DOHH2 (cell line): Measurements from ENCODE around the gene INSIG2.

ENCODE experiments used
- H3F3A ChIP-seq: fragments of 200-600 bp; sonication (generic), shearing (Covaris generic); 2 replicates; pipeline ENCODE4 v1.6.0; 2016; ENCODE audit warnings: antibody characterized with exemption, mild to moderate bottlenecking; ENCODE audit not compliant: control insufficient read depth, insufficient read depth
- H3K27ac ChIP-seq: fragments of 200-600 bp; sonication (generic); 2 replicates; pipeline ENCODE4 v1.5.1; 2014; ENCODE audit warnings: low read depth, mild to moderate bottlenecking, low read length, moderate library complexity
- H3K27me3 ChIP-seq: fragments of 200-600 bp; sonication (generic); 2 replicates; pipeline ENCODE4 v1.6.1; 2014; ENCODE audit warnings: mild to moderate bottlenecking, low read length, mixed read lengths; ENCODE audit not compliant: control insufficient read depth
- H3K36me3 ChIP-seq: fragments of 200-600 bp; sonication (generic); 2 replicates; pipeline ENCODE4 v1.6.1; 2014; ENCODE audit warnings: mild to moderate bottlenecking, low read length, moderate library complexity, mixed read lengths; ENCODE audit not compliant: control insufficient read depth
- H3K4me1 ChIP-seq: fragments of 200-600 bp; sonication (generic); 2 replicates; pipeline ENCODE4 v1.6.1; 2014; ENCODE audit warnings: mild to moderate bottlenecking, low read length, mixed read lengths; ENCODE audit not compliant: control insufficient read depth
- H3K4me2 ChIP-seq: fragments of 200-600 bp; sonication (generic); 2 replicates; pipeline ENCODE4 v1.6.0; 2014; ENCODE audit warnings: mild to moderate bottlenecking, low read length, moderate library complexity
- H3K4me3 ChIP-seq: fragments of 200-600 bp; sonication (generic); 2 replicates; pipeline ENCODE4 v1.5.1; 2014; ENCODE audit warnings: mild to moderate bottlenecking, low read length, mixed read lengths
- H3K79me2 ChIP-seq: fragments of 200-600 bp; sonication (generic); 2 replicates; pipeline ENCODE4 v1.6.1; 2014; ENCODE audit warnings: mild to moderate bottlenecking, low read length, mixed read lengths; ENCODE audit not compliant: control insufficient read depth
- H3K9me2 ChIP-seq: fragments of 200-600 bp; sonication (generic); replicated peaks from 2 replicates; pipeline ENCODE4 v1.6.1; 2014; ENCODE audit warnings: mild to moderate bottlenecking, low read length, mixed read lengths; ENCODE audit not compliant: control insufficient read depth
- H3K9me3 ChIP-seq: fragments of 200-600 bp; sonication (generic); 2 replicates; pipeline ENCODE4 v1.6.1; 2014; ENCODE audit warnings: antibody characterized with exemption, low read length, mixed read lengths; ENCODE audit not compliant: control insufficient read depth, insufficient read depth
- H4K20me1 ChIP-seq: fragments of 200-600 bp; sonication (generic); 2 replicates; pipeline ENCODE4 v1.6.0; 2014; ENCODE audit warnings: low read depth, mild to moderate bottlenecking, antibody characterized with exemption, low read length, moderate library complexity; ENCODE audit not compliant: control insufficient read depth, insufficient read depth
- CTCF ChIP-seq: fragments of 200-600 bp; sonication (generic); IDR thresholded peaks from one replicate; pipeline ENCODE4 v1.5.1; 2014; ENCODE audit warnings: antibody characterized with exemption, mild to moderate bottlenecking, low read depth, low read length; ENCODE audit not compliant: poor library complexity, severe bottlenecking
- EZH2phosphoT487 ChIP-seq: fragments of 200-600 bp; sonication (generic); IDR thresholded peaks from 2 replicates; pipeline ENCODE4 v1.6.1; 2017; ENCODE audit warnings: borderline replicate concordance, mild to moderate bottlenecking, antibody characterized with exemption, low read length, moderate library complexity, mixed read lengths

The INSIG2 gene

GRCh38 chr2:118055512-118056164 is 32.6 kb upstream of the INSIG2 start:
- Histone ChIP-seq H4K20me1 (no peaks in the 10 kb centered on the region), H3K4me3 (peak overlapping the region; percentile 67), H3K27ac (peak overlapping the region; percentile 94), H3K79me2 (no peaks in the 10 kb centered on the region), H3K4me1 (peaks cover 70% of the 10 kb centered on the region), H3K9me2 (no peaks in the 10 kb centered on the region), H3F3A (peaks cover 17% of the 10 kb centered on the region), H3K36me3 (no peaks in the 10 kb centered on the region), H3K4me2 (peak overlapping the region; percentile 83), H3K9me3 (no peaks in the 10 kb centered on the region), H3K27me3 (no peaks in the 10 kb centered on the region)
- no peak for TF ChIP-seq CTCF
- no peak for TF ChIP-seq EZH2phosphoT487

GRCh38 chr2:118056165-118056534 is 32.1 kb upstream of the INSIG2 start:
- Histone ChIP-seq H3F3A (peaks cover 17% of the 10 kb centered on the region), H3K4me3 (peak overlapping the region; percentile 67), H3K27ac (peak overlapping the region; percentile 94), H3K9me3 (no peaks in the 10 kb centered on the region), H3K36me3 (no peaks in the 10 kb centered on the region), H3K4me1 (peaks cover 70% of the 10 kb centered on the region), H3K79me2 (no peaks in the 10 kb centered on the region), H3K27me3 (no peaks in the 10 kb centered on the region), H4K20me1 (no peaks in the 10 kb centered on the region), H3K4me2 (peak overlapping the region; percentile 83), H3K9me2 (no peaks in the 10 kb centered on the region)
- no peak for TF ChIP-seq CTCF
- TF ChIP-seq EZH2phosphoT487: no peak

GRCh38 chr2:118056801-118057200 is 31.5 kb upstream of the INSIG2 start:
- H3K4me2 ChIP-seq: peak overlapping the region; percentile 83
- no peaks in the 10 kb centered on the region for H3K27me3 ChIP-seq
- peak overlapping the region; percentile 94 for H3K27ac ChIP-seq
- no peaks in the 10 kb centered on the region for H3K9me2 ChIP-seq
- TF ChIP-seq EZH2phosphoT487 (no peak), CTCF (no peak)
- H3K4me3 ChIP-seq: peak overlapping the region; percentile 47
- H3F3A ChIP-seq: peaks cover 17% of the 10 kb centered on the region
- peaks cover 74% of the 10 kb centered on the region for H3K4me1 ChIP-seq
- no peaks in the 10 kb centered on the region for H3K79me2 ChIP-seq
- H4K20me1 ChIP-seq: no peaks in the 10 kb centered on the region
- H3K36me3 ChIP-seq: no peaks in the 10 kb centered on the region
- no peaks in the 10 kb centered on the region for H3K9me3 ChIP-seq
